ENCODE results near the gene DIAPH1.

The DIAPH1 gene

GRCh38 chr5:141517880-141518617 is 100.8 kb downstream of the DIAPH1 start:
- no peak for DNase-seq

- DNase-seq, result no peak
These were observed 101.5 kb downstream of the DIAPH1 start for GRCh38 chr5:141517312-141517711.

- DNase-seq, result no peak
These were observed 102.2 kb downstream of the DIAPH1 start for GRCh38 chr5:141516672-141517025.

GRCh38 chr5:141515946-141516671 is 102.7 kb downstream of the DIAPH1 start:
- no peak for DNase-seq

- DNase-seq, result no peak
These were observed 103.7 kb downstream of the DIAPH1 start for GRCh38 chr5:141515141-141515540.

GRCh38 chr5:141514330-141515133 is 104.3 kb downstream of the DIAPH1 start:
- no peak for DNase-seq

GRCh38 chr5:141513627-141514329 is 105.0 kb downstream of the DIAPH1 start:
- peak; percentile 56 for DNase-seq

- no peak for DNase-seq
These were observed 105.7 kb downstream of the DIAPH1 start for GRCh38 chr5:141512911-141513626.

GRCh38 chr5:141512390-141512910 is 106.3 kb downstream of the DIAPH1 start:
- peak; percentile 78 for DNase-seq

- DNase-seq, result no peak
These were observed 107.0 kb downstream of the DIAPH1 start for GRCh38 chr5:141511771-141512325.

- peak; percentile 29 for DNase-seq
These were observed 107.8 kb downstream of the DIAPH1 start for GRCh38 chr5:141510850-141511601.

- no peak for DNase-seq
These were observed 108.6 kb downstream of the DIAPH1 start for GRCh38 chr5:141510160-141510559.

- DNase-seq, result no peak
These were observed 109.8 kb downstream of the DIAPH1 start for GRCh38 chr5:141508798-141509611.

- DNase-seq, result no peak
These were observed 110.4 kb downstream of the DIAPH1 start for GRCh38 chr5:141508440-141508797.

- no peak for DNase-seq
These were observed 111.3 kb downstream of the DIAPH1 start for GRCh38 chr5:141507387-141508091.

- no peak for DNase-seq
These were observed 112.2 kb downstream of the DIAPH1 start for GRCh38 chr5:141506381-141507155.

GRCh38 chr5:141504216-141504615 is 114.6 kb downstream of the DIAPH1 start:
- DNase-seq, result no peak

GRCh38 chr5:141503681-141504080 is 115.1 kb downstream of the DIAPH1 start:
- no peak for DNase-seq

- DNase-seq, result no peak
These were observed 117.0 kb downstream of the DIAPH1 start for GRCh38 chr5:141501761-141502160.

Measured in CD4-positive, alpha-beta T cell treated with Interleukin-15 for 1 hour (primary cell).